HCT116 (cell line): ENCODE data around the gene POMT2. TPM values are rescaled to one million over a fixed set of nuclear protein-coding genes. Genes with fewer than 3 reads are reported as not detected.

ENCODE experiments used
- ATAC-seq: fragments of 200-7000 bp; cut with Tn5 transposase; 2 replicates; pipeline ENCODE4 v1.9.1; 2020; ENCODE audit warnings: mild to moderate bottlenecking, moderate library complexity
- BruUV-seq: library from RNA; stranded (reverse); fragments of 400-500 nt; replicated peaks from 2 replicates; lab custom pipeline; 2021; lab: Mats Ljungman, UMichigan
- CTCF ChIA-PET: fragments of 300-600 bp; sonication (Branson Sonifier 250); formaldehyde crosslinking; loops from one replicate; lab custom pipeline; 2021; ENCODE audit warnings: antibody characterized with exemption; lab: Charles Lee
- POLR2A ChIA-PET: fragments of 300-600, 350-600 bp; sonication (Branson Sonifier 250); formaldehyde crosslinking; loops from one replicate; lab custom pipeline; 2021; ENCODE audit warnings: antibody characterized with exemption; lab: Charles Lee
- RAD21 ChIA-PET, 2 experiments: fragments of 300-600 bp; sonication (Branson Sonifier 250); formaldehyde crosslinking; loops; one replicate each; lab custom pipeline; 2023; ENCODE audit warnings: low total read pairs in 2 of 2; ENCODE audit not compliant: uncharacterized antibody in 2 of 2, unreplicated experiment in 2 of 2, low non-redundant PET in 1 of 2; lab: Charles Lee
- DNase-seq: peaks from one replicate; pipeline ENCODE4 v3.0.0-alpha.2; 2010; ENCODE audit warnings: low read depth, low spot score
- H2AFZ ChIP-seq: fragments of 200-600 bp; shearing (Covaris generic), sonication (generic); 2 replicates; pipeline ENCODE4 v1.6.1; 2017; ENCODE audit warnings: low read depth, mixed run types, mixed read lengths, antibody characterized with exemption, low read length; ENCODE audit not compliant: poor library complexity, severe bottlenecking
- H3K27ac ChIP-seq: 2 replicates; pipeline ENCODE4 v1.5.1; 2012; ENCODE audit warnings: low read depth, low read length
- H3K27me3 ChIP-seq: fragments of 200-600 bp; sonication (generic); 2 replicates; pipeline ENCODE4 v1.6.1; 2016; ENCODE audit warnings: mixed run types, low read length, mixed read lengths; ENCODE audit not compliant: insufficient read depth
- H3K36me3 ChIP-seq, 2 experiments: fragments of 200-500 bp in 1 of 2; fragments of 200-600 bp in 1 of 2; sonication (Bioruptor generic) in 1 of 2; sonication (generic) in 1 of 2; 2 replicates each; pipeline versions ENCODE4 v1.5.1 to v1.6.1; 2014 to 2016; ENCODE audit warnings: low read length in 2 of 2, inconsistent platforms in 1 of 2, mixed read lengths in 1 of 2, mixed run types in 1 of 2; ENCODE audit not compliant: insufficient read depth in 2 of 2, control insufficient read depth in 1 of 2
- H3K4me1 ChIP-seq, 2 experiments: fragments of 200-600 bp in 1 of 2; sonication (generic) in 1 of 2; 2 replicates each; pipeline versions ENCODE4 v1.5.1 to v1.6.1; 2012 to 2017; ENCODE audit warnings: low read length in 2 of 2, inconsistent platforms in 1 of 2, mild to moderate bottlenecking in 1 of 2, mixed read lengths in 1 of 2, mixed run types in 1 of 2, moderate library complexity in 1 of 2; ENCODE audit not compliant: insufficient read depth in 2 of 2, control insufficient read depth in 1 of 2
- H3K4me2 ChIP-seq: fragments of 200-600 bp; sonication (generic); 2 replicates; pipeline ENCODE4 v1.6.1; 2017; ENCODE audit warnings: mixed run types, low read length, mixed read lengths
- H3K4me3 ChIP-seq, 2 experiments: fragments of 200-600 bp in 1 of 2; sonication (generic) in 1 of 2; replicated peaks in 1 of 2; 2 replicates each; pipeline ENCODE4 v1.5.1; 2011 to 2016; ENCODE audit warnings: low read length in 2 of 2, control low read depth in 1 of 2, low read depth in 1 of 2, mild to moderate bottlenecking in 1 of 2, mixed read lengths in 1 of 2, mixed run types in 1 of 2
- H3K79me2 ChIP-seq: fragments of 200-600 bp; sonication (generic); 2 replicates; pipeline ENCODE4 v1.6.1; 2017; ENCODE audit warnings: mild to moderate bottlenecking, mixed run types, low read length, moderate library complexity, mixed read lengths; ENCODE audit not compliant: insufficient read depth
- H3K9ac ChIP-seq: fragments of 200-600 bp; sonication (generic); 2 replicates; pipeline ENCODE4 v1.6.1; 2016; ENCODE audit warnings: low read length, mixed read lengths
- H3K9me2 ChIP-seq: fragments of 200-600 bp; sonication (generic), shearing (Covaris generic); 2 replicates; pipeline ENCODE4 v1.6.1; 2017; ENCODE audit warnings: mixed run types, mild to moderate bottlenecking, moderate library complexity; ENCODE audit not compliant: insufficient read depth
- H3K9me3 ChIP-seq, 2 experiments: fragments of 200-500 bp in 1 of 2; fragments of 200-600 bp in 1 of 2; sonication (Bioruptor generic) in 1 of 2; sonication (generic) in 1 of 2; 2 replicates each; pipeline ENCODE4 v1.6.1; 2014 to 2017; ENCODE audit warnings: low read length in 2 of 2, mixed read lengths in 2 of 2, inconsistent platforms in 1 of 2, low read depth in 1 of 2, mild to moderate bottlenecking in 1 of 2, mixed run types in 1 of 2, moderate library complexity in 1 of 2; ENCODE audit not compliant: control insufficient read depth in 1 of 2, insufficient read depth in 1 of 2
- H4K20me1 ChIP-seq: fragments of 200-600 bp; sonication (generic), shearing (Covaris generic); 2 replicates; pipeline ENCODE4 v1.6.1; 2017; ENCODE audit warnings: mixed run types, mild to moderate bottlenecking, moderate library complexity; ENCODE audit not compliant: insufficient read depth
- CBX3 ChIP-seq: IDR thresholded peaks from 2 replicates; pipeline ENCODE4 v1.6.1; 2012; ENCODE audit warnings: low read depth
- CEBPB ChIP-seq: IDR thresholded peaks from 2 replicates; pipeline ENCODE4 v1.6.1; 2012; ENCODE audit warnings: low read depth
- CTCF ChIP-seq, 3 experiments: fragments of 200-600 bp in 1 of 3; sonication (generic) in 1 of 3; IDR thresholded peaks in 2 of 3; conservative IDR thresholded peaks in 1 of 3; 2 replicates each; pipeline ENCODE4 v1.5.1; 2012 to 2017; ENCODE audit warnings: low read depth in 2 of 3, low read length in 2 of 3, antibody characterized with exemption in 1 of 3, borderline replicate concordance in 1 of 3, control low read depth in 1 of 3, mild to moderate bottlenecking in 1 of 3, mixed read lengths in 1 of 3, mixed run types in 1 of 3, moderate library complexity in 1 of 3; ENCODE audit not compliant: insufficient read depth in 1 of 3
- EGR1 ChIP-seq: IDR thresholded peaks from 2 replicates; pipeline ENCODE4 v1.6.1; 2012; ENCODE audit warnings: low read depth
- EZH2 ChIP-seq: fragments of 200-600 bp; sonication (generic); IDR thresholded peaks from 2 replicates; pipeline ENCODE4 v1.6.1; 2017; ENCODE audit warnings: antibody characterized with exemption, mixed run types
- EZH2phosphoT487 ChIP-seq: fragments of 200-600 bp; IDR thresholded peaks from 2 replicates; pipeline ENCODE4 v1.6.1; 2018; ENCODE audit warnings: antibody characterized with exemption, borderline replicate concordance
- FOSL1 ChIP-seq: IDR thresholded peaks from 2 replicates; pipeline ENCODE4 v1.6.1; 2012; ENCODE audit warnings: low read depth
- JUND ChIP-seq: IDR thresholded peaks from 2 replicates; pipeline ENCODE4 v1.6.1; 2012
- MAX ChIP-seq: IDR thresholded peaks from 2 replicates; pipeline ENCODE4 v1.6.1; 2012
- POLR2A ChIP-seq: IDR thresholded peaks from 2 replicates; pipeline ENCODE4 v1.7.0; 2011; ENCODE audit warnings: borderline replicate concordance; ENCODE audit not compliant: insufficient read depth, insufficient read length; ENCODE audit errors: extremely low read depth
- POLR2AphosphoS5 ChIP-seq: IDR thresholded peaks from 2 replicates; pipeline ENCODE4 v1.6.1; 2011; ENCODE audit warnings: mild to moderate bottlenecking, low read depth, low read length, moderate library complexity
- RAD21 ChIP-seq: IDR thresholded peaks from 2 replicates; pipeline ENCODE4 v1.6.1; 2012; ENCODE audit warnings: low read depth, mild to moderate bottlenecking
- SIN3A ChIP-seq: IDR thresholded peaks from 2 replicates; pipeline ENCODE4 v1.6.1; 2012; ENCODE audit warnings: low read depth
- SRF ChIP-seq: IDR thresholded peaks from 2 replicates; pipeline ENCODE4 v1.6.1; 2012; ENCODE audit warnings: low read depth
- TCF7L2 ChIP-seq: IDR thresholded peaks from 2 replicates; pipeline ENCODE4 v1.7.0; 2011; ENCODE audit warnings: borderline replicate concordance, inconsistent platforms; ENCODE audit not compliant: insufficient read depth, insufficient read length; ENCODE audit errors: extremely low read depth
- YY1 ChIP-seq: IDR thresholded peaks from 2 replicates; pipeline ENCODE4 v1.6.1; 2011; ENCODE audit warnings: low read length, low read depth, moderate library complexity, mild to moderate bottlenecking; ENCODE audit not compliant: insufficient replicate concordance; ENCODE audit errors: extremely low read depth
- ZBTB33 ChIP-seq: IDR thresholded peaks from 2 replicates; pipeline ENCODE4 v1.6.1; 2011; ENCODE audit warnings: mild to moderate bottlenecking, low read length, moderate library complexity; ENCODE audit not compliant: insufficient replicate concordance; ENCODE audit errors: extremely low read depth
- ZFX ChIP-seq: fragments of 450-650 bp; IDR thresholded peaks from 2 replicates; pipeline ENCODE4 v1.6.1; 2017
- ZNF274 ChIP-seq: fragments of 200-500 bp; sonication (Bioruptor generic); IDR thresholded peaks from 2 replicates; pipeline ENCODE4 v1.6.1; 2014; ENCODE audit warnings: mild to moderate bottlenecking, low read depth, low read length, inconsistent platforms
- intact Hi-C: fragments of 100-400 bp; cut with micrococcal nuclease; formaldehyde crosslinking; loops from 2 replicates; pipeline ENCODE4 v1.10.0; 2022
- total RNA-seq: library from RNA; stranded (reverse); gene quantifications from one replicate; pipeline ENCODE4 v1.2.1, GENCODE V29; 2021; ENCODE audit not compliant: unreplicated experiment
- TF ChIP-seq, protein P1 (sequence below): IDR thresholded peaks from 2 replicates; pipeline ENCODE4 v1.6.1; 2012; ENCODE audit warnings: low read depth

Gene POMT2
- total RNA-seq, 1 experiment from 2014 or later: 30.2 TPM

GRCh38 chr14:77318006-77318553, 2.6 kb downstream of the POMT2 start:
- intact Hi-C loops: no loop called here
- Histone ChIP-seq H2AFZ (no peak overlapping the region), H3K36me3 (no peaks in the 10 kb centered on the region), H3K4me3 (no peak overlapping the region), H3K9me3 (no peaks in the 10 kb centered on the region), H3K9ac (no peak overlapping the region), H3K9me2 (no peaks in the 10 kb centered on the region), H4K20me1 (no peaks in the 10 kb centered on the region), H3K4me1 (peaks cover 8 to 25% of the 10 kb centered on the region in 2 experiments; a peak in 3 of 4 replicates), H3K27me3 (no peaks in the 10 kb centered on the region), H3K4me2 (no peak overlapping the region), H3K27ac (no peak overlapping the region), H3K79me2 (peaks cover 24% of the 10 kb centered on the region)
- no peak for ATAC-seq
- CTCF ChIA-PET: no interaction called here
- no peak for DNase-seq
- TF ChIP-seq JUND (no peak), EZH2 (no peak), SRF (no peak), CTCF (IDR thresholded peaks at IDR 0.05 in 2 of 3, conservative IDR thresholded peaks at IDR 0.05 in 1 of 3; ENCODE audit: borderline replicate concordance in 1 of 3, insufficient read depth in 1 of 3, low read depth in 2 of 3, low read length in 2 of 3) (no peak), CEBPB (no peak), POLR2AphosphoS5 (no peak), CBX3 (no peak), MAX (no peak), ZFX (no peak), SIN3A (no peak), ZNF274 (no peak), EGR1 (no peak), TCF7L2 (no peak), ZBTB33 (no peak), EZH2phosphoT487 (no peak), POLR2A (no peak), FOSL1 (no peak), YY1 (no peak), RAD21 (no peak)
- TF ChIP-seq, protein P1, sequence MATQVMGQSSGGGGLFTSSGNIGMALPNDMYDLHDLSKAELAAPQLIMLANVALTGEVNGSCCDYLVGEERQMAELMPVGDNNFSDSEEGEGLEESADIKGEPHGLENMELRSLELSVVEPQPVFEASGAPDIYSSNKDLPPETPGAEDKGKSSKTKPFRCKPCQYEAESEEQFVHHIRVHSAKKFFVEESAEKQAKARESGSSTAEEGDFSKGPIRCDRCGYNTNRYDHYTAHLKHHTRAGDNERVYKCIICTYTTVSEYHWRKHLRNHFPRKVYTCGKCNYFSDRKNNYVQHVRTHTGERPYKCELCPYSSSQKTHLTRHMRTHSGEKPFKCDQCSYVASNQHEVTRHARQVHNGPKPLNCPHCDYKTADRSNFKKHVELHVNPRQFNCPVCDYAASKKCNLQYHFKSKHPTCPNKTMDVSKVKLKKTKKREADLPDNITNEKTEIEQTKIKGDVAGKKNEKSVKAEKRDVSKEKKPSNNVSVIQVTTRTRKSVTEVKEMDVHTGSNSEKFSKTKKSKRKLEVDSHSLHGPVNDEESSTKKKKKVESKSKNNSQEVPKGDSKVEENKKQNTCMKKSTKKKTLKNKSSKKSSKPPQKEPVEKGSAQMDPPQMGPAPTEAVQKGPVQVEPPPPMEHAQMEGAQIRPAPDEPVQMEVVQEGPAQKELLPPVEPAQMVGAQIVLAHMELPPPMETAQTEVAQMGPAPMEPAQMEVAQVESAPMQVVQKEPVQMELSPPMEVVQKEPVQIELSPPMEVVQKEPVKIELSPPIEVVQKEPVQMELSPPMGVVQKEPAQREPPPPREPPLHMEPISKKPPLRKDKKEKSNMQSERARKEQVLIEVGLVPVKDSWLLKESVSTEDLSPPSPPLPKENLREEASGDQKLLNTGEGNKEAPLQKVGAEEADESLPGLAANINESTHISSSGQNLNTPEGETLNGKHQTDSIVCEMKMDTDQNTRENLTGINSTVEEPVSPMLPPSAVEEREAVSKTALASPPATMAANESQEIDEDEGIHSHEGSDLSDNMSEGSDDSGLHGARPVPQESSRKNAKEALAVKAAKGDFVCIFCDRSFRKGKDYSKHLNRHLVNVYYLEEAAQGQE: no peak
- POLR2A ChIA-PET: no interaction called here
- RAD21 ChIA-PET: no interaction called here
- no TSS peak for BruUV-seq
